ENCODE measurements around the gene GATA1. TPM values are rescaled to one million over a fixed set of nuclear protein-coding genes. Genes with fewer than 3 reads are reported as not detected.
A peak's percentile ranks its signal among the peaks of the same experiment; 100 is the strongest.

The GATA1 gene
- total RNA-seq, 1 experiment from 2014 or later: not detected

DNA sequence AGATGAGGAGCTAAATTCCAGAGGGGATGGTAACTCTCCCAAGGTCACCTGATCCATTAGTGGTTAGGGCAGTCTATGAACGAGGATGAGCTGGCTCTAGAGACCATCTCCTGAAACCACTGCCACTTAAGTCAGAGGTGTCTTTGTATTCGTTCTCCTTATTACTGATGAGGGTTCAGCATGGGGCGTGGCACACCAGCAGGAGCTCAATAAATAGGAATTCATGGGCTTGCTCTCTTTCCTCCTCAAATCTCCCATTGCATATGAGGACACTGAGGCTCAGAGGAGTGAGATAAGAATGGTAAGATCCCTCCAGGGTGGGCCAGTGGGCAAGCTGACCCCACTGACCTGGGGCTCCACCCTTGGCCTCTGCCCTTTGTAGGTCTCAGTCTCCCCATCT lies 1.7 kb upstream of the GATA1 start:
- no peak for DNase-seq (ENCODE audit: low read depth)

DNA sequence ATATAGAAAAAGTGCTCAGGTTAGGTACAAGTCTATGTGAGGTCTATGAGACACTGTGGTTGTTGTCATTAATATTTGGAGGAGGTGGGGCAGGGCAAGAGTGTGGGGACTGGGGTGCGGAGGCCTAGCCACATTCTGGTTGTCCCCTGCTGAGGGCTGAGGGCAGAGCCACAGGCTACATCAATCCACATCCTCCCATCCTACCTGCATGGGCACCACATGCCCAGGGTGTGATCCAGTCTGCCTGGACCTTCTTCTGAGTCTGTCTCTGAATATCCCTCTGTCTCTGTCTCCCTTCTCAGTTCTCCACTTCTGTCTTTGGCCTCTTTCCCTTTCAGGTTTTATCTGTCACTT lies 1.2 kb upstream of the GATA1 start:
- DNase-seq (ENCODE audit: low read depth): no peak

DNA sequence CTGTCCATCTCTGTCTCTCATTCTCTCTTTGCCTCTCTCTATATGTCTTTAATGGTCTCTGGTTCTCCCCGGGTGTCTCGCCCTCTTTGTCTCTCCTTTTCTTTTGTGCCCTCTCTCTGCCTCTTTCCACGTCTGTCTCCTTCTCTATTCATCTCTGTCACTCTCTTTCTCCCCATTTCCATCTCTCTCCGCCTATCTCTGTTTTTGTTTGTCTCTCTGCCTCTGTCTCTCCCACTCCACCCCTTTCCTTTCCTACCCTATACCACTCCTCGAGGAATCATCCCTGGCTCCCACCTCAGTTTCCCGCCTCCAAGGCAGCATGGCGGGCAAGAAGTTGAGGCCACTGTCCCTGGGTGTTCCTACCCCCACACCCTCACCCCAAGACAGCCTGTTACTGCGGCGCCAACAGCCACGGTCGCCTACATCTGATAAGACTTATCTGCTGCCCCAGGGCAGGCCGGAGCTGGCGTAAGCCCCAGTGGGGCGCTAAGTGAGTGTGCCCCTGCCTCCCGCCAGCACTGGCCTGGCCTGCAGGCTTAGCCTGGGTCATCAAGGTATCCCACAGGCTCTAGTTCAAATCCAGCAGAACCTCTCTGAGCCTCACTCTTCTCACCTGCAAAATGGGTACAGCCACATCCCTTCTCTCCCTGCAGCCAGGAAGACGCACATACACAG lies 713 bp upstream of the GATA1 start:
- no peak for DNase-seq (ENCODE audit: low read depth)

DNA sequence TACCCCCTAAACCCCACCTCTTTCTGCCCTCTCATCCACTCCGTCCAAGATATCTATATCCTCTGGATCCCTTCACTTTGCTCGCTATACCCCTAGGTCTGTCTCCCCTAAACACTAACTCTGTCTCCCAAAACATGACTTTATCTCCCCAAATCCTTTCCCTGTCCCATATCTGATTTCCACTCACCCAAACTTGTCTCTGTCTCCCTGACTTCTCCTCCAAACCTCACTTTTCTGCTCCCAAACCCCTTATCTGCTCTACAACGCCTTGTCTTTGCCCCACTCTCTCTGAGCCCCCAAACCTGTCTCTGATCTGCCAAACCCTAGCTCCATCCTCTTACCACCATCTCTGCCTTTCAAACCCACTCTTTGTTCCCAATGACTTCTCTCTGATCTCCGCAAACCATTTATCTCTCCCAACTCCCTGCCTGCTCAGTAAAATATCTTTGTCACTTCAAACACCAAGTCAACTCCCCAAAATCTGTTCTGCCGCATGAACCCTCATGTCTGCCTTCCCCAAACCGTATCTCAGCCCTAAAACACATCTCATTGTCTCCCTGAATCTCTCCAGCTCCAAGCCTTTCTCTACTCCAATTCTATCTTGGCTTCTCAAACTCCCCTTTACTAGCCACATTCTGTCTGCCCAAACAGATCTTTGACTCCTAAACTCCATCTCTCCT lies 575 bp downstream of the GATA1 start:
- no peak for DNase-seq (ENCODE audit: low read depth)

DNA sequence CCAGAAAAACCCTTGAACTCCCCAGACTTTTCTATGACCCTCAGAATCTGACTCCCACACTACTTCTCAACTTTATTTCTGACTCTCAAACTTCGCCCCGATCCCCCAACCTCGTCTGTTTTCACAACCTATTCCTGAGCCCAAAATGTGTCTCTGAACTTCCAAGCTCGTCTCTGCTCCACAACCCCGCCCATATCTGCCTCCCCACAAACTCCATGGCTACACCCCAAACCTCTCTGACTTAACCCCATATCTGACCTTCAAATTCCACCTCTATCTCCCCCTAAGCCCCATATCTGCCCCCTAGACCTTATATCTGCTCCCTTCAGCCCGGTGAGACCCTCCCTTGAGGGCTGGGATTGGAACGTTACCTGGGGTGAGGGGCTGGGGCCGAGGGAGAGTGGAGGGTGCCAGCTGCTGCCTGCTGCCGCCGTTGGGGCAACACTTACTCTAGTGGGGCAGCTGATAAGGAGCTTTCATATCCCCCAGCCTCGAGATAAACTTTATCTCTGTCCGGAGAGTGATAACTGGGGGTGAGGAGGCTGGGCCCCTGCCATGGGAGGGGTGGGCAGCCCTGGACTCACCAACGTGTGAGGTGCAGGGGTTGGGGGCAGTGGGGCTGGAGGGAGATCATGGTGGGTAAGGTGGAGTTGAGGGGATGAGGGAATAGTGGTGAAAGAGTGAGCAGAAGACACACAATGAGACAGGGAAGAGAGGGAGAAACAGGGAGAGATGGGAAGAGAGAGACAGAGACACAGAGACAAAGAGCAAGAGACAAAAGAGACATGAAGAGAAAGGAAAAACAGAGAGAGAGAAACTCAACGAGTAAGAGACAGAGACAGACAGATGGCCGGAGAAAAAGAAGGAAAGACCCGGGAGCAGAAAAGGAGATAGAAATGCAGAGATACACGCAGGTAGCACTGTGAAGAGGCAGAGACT lies 1.4 kb downstream of the GATA1 start:
- DNase-seq (ENCODE audit: low read depth): no peak

DNA sequence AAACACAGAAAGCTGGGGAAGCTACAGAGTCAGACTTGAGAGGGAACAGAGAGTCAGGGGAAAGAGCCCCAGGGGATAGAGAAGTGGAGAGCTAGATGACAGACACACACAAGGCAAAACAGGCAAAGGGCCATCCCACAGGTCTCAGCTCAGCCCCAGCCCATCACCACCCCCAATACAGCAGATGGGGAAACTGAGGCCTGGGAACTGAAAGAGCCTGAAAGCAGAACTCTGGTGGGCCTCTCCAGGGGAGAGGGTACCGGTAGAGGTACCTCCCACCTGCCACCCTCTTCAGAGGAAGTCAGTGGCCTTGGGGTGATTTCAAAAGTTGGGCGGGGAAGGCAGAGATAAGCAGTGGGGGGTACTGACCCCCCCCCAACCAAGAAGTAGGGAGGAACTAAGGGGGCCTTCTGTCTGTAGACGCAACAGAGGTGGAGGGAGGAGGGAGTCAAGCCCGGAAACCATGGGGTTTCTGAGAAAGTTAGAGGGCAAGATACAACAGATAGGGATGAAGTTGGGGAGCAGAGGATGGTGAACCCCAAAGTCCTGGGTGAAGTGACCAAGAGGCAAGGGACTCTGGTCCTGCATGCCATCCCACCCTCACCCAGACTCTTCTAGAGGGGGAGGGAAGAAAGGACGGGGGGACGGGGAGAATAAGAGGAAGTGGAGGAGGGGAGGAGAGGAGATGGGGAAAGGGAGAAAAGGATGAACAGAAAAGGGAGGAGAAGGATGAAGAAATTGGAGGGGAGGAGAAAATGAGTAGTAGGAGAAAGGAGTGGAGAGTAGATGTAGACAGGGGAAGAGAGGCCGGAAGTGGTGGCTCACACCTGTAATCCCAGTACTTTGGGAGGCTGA lies 3.2 kb downstream of the GATA1 start:
- DNase-seq (ENCODE audit: low read depth): no peak

DNA sequence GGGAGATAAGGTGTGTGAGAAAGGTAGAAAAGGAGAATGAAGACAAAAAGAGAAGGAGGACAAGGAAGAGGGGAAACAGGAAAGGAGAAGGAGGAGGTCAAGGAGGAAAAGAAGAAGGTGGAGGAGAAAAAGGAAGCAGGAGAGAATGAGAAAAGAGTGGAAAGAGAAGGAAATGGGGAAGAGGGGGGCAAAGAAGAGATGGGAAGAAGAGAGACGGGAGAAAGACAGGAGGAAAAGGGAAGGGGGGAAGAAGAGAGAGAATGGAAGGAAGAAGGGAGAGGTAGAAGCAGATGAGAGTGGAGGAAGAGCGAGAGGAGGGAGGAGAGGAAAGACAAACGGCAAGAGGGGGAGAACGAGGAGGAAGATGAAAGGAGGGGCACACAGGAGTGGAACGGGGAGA lies 4.1 kb downstream of the GATA1 start:
- no peak for DNase-seq (ENCODE audit: low read depth)

DNA sequence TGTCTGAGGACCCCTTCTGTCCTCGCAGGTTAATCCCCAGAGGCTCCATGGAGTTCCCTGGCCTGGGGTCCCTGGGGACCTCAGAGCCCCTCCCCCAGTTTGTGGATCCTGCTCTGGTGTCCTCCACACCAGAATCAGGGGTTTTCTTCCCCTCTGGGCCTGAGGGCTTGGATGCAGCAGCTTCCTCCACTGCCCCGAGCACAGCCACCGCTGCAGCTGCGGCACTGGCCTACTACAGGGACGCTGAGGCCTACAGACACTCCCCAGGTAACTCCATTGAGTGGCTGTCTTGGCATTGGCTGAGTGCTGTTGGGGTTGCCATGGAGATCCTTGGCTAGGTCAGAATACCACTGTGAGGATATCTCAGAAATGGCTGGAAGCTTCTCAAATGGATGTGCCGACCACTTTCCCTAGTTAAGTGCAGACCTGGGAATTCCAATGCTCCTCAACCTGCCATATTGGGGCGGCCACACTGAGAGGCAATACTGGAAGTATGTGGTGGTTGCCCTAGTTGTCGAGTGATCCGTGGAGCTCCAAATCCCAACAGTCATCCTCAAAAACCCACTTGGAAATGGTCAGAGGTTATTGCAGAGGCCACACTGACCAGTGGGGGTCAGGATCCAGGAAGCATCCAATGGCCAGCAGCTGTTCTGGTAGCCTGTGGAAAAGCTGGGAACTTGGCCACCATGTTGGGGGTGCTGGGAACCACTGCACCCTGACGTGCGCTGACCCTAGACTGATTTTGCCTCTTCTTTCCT lies 4.9 kb downstream of the GATA1 start:
- no peak for DNase-seq (ENCODE audit: low read depth)

DNA sequence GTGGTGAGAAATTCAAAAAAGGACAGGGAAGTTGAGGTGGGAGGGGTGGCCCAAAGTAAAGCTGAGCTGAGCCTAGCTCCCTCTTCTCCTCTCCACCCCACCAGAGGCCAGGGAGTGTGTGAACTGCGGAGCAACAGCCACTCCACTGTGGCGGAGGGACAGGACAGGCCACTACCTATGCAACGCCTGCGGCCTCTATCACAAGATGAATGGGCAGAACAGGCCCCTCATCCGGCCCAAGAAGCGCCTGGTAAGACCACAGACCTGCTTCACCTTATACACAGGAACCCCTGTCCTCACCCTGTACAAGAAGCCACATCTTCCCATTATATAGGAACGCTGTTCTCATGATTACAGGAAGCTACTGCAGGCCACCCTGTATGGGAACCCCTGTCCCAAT lies 5.8 kb downstream of the GATA1 start:
- no peak for DNase-seq (ENCODE audit: low read depth)

DNA sequence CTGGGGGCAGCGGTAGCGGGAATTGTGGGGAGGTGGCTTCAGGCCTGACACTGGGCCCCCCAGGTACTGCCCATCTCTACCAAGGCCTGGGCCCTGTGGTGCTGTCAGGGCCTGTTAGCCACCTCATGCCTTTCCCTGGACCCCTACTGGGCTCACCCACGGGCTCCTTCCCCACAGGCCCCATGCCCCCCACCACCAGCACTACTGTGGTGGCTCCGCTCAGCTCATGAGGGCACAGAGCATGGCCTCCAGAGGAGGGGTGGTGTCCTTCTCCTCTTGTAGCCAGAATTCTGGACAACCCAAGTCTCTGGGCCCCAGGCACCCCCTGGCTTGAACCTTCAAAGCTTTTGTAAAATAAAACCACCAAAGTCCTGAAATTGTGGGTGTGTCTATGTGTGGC lies 7.5 kb downstream of the GATA1 start:
- DNase-seq (ENCODE audit: low read depth): no peak

DNA sequence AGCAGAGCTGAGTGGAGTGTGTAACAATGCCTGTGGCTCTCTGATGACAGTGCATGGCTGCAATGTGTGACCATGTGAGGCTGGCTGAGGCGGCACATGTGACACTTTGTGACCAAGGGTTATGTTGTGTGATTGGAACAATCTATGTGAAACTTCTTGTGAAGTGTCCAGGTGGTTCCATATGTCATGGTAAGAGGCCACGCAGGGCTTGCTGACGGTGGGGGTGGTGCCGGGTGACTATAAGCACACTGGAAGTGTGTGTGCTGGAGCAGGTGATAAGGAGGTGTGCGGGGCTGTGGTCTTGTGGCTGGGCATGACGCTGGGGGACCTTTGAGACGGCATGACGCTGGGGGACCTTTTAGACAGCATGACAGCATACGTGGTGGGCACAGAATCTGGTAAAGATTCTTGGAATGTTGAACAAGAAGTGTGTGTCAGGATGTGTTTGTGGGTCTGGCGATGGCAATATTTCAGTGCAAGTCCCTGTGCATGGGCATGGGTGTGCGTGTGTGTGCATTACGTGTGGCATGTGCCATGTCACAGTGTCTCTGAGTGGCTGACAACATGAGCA lies 8.0 kb downstream of the GATA1 start:
- DNase-seq (ENCODE audit: low read depth): no peak

DNA sequence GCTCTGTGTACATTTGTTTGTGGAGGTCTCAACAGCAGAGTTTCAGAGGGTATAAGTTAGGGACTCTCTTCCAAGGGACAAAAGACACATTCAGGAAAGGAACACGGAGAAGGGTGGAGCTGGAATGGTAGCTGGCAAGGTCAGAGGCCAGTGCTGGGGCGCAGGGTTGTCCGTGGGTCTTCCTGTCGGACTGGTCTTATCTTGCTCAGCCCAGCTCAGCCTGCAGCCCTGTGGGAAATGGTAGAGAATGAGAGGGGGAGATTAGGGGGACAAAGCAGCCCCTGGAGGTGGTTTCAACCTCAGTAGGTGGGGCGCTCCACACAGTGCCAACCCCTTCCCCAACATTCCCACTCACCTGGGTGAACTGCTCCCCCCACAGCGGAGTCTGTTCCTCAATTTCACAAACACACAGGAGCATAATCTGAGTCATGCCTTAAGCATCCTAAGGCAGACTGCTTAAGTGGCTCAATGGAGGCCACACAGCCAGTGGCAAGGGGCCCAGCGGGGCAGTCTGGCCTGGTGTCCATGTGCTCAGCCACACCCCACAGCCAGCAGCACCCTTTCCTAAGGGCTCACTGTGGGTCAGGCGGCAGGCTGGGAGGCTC lies 8.6 kb downstream of the GATA1 start:
- DNase-seq (ENCODE audit: low read depth): peak; percentile 58

DNA sequence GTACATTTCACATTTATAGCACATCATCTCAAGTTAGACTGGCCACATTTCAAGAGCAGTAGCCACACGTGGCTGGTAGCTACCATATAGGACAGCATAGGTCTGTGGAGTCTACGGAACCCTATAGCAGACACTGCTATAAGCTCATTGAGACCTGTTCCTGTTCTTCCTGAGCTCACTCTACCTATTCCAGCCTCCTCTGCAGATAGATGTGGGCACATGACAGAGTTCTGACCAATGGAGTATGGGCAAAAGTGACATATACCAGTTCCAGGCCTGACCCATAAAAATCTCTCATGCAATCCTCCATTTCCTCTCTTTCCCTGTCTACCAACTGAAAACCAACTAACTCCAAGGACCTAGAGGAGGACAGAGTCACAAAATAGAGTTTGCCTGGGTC lies 11.9 kb downstream of the GATA1 start:
- DNase-seq (ENCODE audit: low read depth): no peak

DNA sequence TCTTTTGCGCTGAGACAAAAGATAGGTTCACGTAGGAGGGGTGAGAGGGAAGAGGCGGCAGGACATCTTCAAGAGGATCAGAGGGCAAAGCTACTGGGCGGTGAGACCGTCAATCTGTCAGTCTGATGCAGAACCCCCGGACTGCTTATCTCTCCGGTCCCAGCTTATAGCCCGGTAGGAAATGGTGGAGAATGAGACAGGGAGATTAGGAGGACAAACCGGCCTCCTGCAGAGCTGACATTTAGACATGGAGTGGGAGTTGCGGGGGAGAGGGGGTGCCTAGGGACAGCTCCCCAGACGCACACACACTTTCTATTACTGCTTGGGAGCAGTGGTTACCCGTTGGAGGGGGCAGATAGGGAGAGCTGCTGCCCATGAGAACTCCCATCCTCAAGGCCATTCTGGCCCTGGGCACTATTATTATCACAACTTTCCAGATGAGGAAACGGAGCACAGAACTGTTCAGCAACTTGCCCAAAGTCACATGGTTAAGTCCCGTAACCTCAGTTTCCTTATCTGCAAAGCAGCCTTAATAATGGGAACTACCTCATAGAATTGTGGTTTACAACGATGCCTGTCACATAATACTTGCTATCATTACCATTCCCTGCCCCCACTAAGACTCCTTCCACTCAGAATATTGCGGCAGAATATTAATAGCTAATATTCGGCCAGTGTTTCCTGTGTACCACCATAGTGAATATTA lies 14.3 kb downstream of the GATA1 start:
- DNase-seq (ENCODE audit: low read depth): no peak

DNA sequence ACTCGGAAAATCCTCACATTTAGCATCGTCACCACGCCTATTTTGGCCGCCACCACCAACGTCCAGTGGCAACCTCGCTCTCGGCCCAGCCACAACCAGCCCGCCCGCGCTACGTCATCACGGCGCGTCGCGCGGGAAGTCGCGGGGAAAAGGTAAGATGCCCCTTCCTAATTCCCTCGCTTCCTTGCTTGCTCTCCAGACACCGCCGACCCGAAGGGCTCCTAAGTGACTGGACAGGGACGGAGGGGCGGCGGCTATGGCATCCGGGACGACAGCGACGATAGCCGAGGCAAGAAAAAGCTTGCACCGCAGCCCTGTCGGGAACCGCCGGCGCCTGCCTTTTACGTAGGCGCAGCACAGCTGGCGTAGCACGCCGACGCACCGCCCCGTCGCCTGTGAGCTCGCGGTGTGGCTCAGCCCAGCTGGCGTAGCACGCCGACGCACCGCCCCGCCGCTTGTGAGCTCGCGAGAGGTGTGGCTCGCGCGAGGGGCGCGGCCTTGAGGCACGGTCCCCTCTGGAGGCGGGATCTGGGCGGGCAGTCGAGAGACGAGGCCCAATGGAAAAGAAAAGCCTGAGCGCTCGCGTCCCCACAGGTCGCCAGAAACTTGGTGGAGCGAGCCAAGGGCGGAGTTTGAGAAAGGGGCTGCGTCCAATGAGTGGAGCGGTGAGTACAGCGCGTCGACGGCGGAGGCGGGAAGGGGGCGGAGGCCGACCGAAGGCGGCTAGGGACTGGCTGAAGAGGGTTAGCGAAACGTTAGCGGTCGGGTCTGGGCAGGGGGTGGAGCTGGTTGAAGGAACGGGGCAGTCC lies 15.1 kb downstream of the GATA1 start, which contains the start of gene HDAC6:
HDAC6 (plus strand) TSS at position 788 of the 809 bp plus-strand sequence. CDS start 626 bp downstream, outside the sequence.
- DNase-seq (ENCODE audit: low read depth): peak; percentile 99

DNA sequence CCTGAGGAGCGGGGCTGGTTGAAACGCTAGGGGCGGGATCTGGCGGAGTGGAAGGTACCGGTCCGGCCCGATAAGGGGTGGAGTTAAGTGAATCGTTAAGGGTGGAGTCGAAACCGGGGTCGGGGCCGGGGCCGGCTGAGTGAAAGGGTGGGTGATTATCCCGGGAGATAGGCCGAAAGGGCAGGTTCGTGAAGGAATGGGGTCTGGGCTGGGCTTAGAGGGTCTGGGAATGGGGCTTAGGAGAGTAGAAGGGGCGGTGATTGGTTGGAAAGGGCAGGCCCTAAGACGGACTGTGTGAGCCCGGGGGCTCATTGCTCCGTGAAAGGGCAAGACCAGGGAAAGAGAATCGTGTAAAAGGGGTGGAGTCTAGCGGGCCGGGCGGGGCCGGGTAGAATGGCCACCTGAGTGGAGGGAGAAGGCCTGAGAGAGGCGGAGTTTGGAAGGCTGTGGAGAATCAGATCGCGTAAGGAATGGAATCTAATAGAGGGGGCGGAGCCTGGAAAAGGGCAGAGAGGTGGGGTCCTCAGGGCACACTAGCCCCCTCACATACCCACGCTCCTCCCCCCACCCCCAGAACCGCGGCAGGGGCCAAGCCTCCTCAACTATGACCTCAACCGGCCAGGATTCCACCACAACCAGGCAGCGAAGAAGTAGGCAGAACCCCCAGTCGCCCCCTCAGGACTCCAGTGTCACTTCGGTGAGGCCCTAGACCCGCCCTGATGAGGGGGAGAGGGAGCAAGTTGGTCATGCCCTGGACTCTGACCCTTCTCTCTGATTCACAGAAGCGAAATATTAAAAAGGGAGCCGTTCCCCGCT lies 15.9 kb downstream of the GATA1 start:
- peak; percentile 86 for DNase-seq (ENCODE audit: low read depth)

DNA sequence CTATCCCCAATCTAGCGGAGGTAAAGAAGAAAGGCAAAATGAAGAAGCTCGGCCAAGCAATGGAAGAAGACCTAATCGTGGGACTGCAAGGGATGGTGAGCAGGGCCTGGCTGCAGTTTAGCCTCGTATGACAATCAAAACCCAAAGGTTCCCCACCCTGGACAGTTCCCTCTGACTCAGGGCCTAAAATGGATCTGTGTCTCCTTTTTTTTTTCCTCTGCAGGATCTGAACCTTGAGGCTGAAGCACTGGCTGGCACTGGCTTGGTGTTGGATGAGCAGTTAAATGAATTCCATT lies 16.5 kb downstream of the GATA1 start:
- no peak for DNase-seq (ENCODE audit: low read depth)

All from HT1080 (cell line).